Fibroblast of lung (primary cell): ENCODE results near the gene TBX6.

Source experiments
- EZH2 ChIP-seq: IDR thresholded peaks from 2 replicates; pipeline ENCODE4 v1.5.1; 2012; ENCODE audit warnings: low read length, control low read depth, mild to moderate bottlenecking; ENCODE audit errors: missing control alignments
- TF ChIP-seq, protein P1 (sequence below), 2 donors: IDR thresholded peaks in 1 of 2; conservative IDR thresholded peaks in 1 of 2; 1 replicate in 1 of 2; 2 replicates in 1 of 2; pipeline ENCODE4 v1.5.1; 2011 to 2012; ENCODE audit warnings: low read length in 2 of 2, control low read depth in 1 of 2, inconsistent platforms in 1 of 2, low read depth in 1 of 2, mild to moderate bottlenecking in 1 of 2

DNA sequence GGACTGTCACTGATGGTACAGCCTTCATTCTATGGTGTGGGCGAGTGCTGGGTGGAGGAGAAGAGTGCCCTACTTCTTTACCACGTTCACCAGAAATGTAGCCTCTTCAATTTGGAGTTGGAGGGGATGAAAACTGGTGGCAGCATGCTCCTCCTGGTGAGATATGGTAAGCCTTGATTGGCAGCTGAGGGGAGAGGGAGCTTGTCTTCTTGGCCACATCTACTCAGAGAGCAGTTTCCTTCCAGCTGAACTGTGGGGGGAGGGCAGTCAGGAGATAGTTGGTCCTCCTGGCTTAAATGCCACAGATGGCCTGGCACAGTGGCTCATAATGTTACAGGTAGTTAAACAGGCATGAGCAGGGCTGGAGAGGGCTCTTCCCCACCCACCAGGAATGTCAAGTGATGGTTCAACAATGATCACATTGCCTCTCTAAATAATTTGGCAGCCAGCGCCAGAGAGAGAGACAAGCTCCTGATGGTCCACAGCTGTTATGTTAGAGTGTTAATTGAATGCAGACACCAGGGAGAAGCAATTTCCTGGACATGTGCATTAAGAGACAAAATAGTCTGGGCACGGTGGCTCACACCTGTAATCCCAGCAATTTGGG, 40.2 kb upstream of the TBX6 start:
- TF ChIP-seq, protein P1, sequence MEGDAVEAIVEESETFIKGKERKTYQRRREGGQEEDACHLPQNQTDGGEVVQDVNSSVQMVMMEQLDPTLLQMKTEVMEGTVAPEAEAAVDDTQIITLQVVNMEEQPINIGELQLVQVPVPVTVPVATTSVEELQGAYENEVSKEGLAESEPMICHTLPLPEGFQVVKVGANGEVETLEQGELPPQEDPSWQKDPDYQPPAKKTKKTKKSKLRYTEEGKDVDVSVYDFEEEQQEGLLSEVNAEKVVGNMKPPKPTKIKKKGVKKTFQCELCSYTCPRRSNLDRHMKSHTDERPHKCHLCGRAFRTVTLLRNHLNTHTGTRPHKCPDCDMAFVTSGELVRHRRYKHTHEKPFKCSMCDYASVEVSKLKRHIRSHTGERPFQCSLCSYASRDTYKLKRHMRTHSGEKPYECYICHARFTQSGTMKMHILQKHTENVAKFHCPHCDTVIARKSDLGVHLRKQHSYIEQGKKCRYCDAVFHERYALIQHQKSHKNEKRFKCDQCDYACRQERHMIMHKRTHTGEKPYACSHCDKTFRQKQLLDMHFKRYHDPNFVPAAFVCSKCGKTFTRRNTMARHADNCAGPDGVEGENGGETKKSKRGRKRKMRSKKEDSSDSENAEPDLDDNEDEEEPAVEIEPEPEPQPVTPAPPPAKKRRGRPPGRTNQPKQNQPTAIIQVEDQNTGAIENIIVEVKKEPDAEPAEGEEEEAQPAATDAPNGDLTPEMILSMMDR (conservative IDR thresholded peaks at IDR 0.05 in 1 of 2, IDR thresholded peaks at IDR 0.05 in 1 of 2; ENCODE audit: low read depth in 1 of 2, low read length in 2 of 2): no peak
- TF ChIP-seq EZH2: no peak
